K562 (cell line): Measurements from ENCODE around the gene PPCDC.

Source experiments
- KHSRP ChIP-seq: fragments of 450-650 bp; IDR thresholded peaks from 2 replicates; pipeline ENCODE4 v1.6.1; 2017
- KLF13 ChIP-seq: fragments of 450-650 bp; IDR thresholded peaks from 2 replicates; pipeline ENCODE4 v1.6.1; 2016; ENCODE audit warnings: missing genetic modification characterization, low read depth, mild to moderate bottlenecking, missing compliant biosample characterization, moderate library complexity, borderline replicate concordance
- MYC ChIP-seq, 2 experiments: fragments of 250-450 bp in 1 of 2; sonication (Bioruptor Pico) in 1 of 2; IDR thresholded peaks; 2 replicates each; pipeline versions ENCODE4 v1.5.1 to v1.6.1; 2012 to 2021; ENCODE audit warnings: low read depth in 2 of 2, borderline replicate concordance in 1 of 2, improper control_type of control experiment in 1 of 2, low read length in 1 of 2, mild to moderate bottlenecking in 1 of 2, moderate library complexity in 1 of 2
- NR1H2 ChIP-seq: sonication (generic); formaldehyde crosslinking; IDR thresholded peaks from 2 replicates; pipeline ENCODE4 v1.4.0; 2020; ENCODE audit warnings: mild to moderate bottlenecking, missing genetic modification reagents
- RB1 ChIP-seq: fragments of 450-650 bp; IDR thresholded peaks from 2 replicates; pipeline ENCODE4 v1.6.1; 2017; ENCODE audit warnings: low read depth, mild to moderate bottlenecking
- SIN3A ChIP-seq, 2 experiments: fragments of 150-350 bp in 1 of 2; IDR thresholded peaks; 2 replicates each; pipeline ENCODE4 v1.6.1; 2011 to 2016; ENCODE audit warnings: borderline replicate concordance in 2 of 2, low read depth in 2 of 2, low read length in 2 of 2, mild to moderate bottlenecking in 2 of 2, moderate library complexity in 2 of 2; ENCODE audit not compliant: control insufficient read depth in 1 of 2
- ZBTB8A ChIP-seq: fragments of 450-650 bp; IDR thresholded peaks from 2 replicates; pipeline ENCODE4 v1.6.1; 2018; ENCODE audit warnings: mild to moderate bottlenecking, moderate library complexity; ENCODE audit not compliant: partially characterized antibody
- ZNF324 ChIP-seq: fragments of 250-450 bp; sonication (Bioruptor Pico); IDR thresholded peaks from 2 replicates; pipeline ENCODE4 v1.4.0; 2020; ENCODE audit warnings: mild to moderate bottlenecking
- TF ChIP-seq, protein P1 (sequence below): fragments of 250-450 bp; sonication (Bioruptor Pico); IDR thresholded peaks from 2 replicates; pipeline ENCODE4 v1.5.0; 2020; ENCODE audit warnings: mild to moderate bottlenecking
- TF ChIP-seq, protein P2 (sequence below), 3 experiments: IDR thresholded peaks in 2 of 3; conservative IDR thresholded peaks in 1 of 3; 2 replicates each; pipeline ENCODE4 v1.5.1; 2011 to 2012; ENCODE audit warnings: low read length in 3 of 3, mild to moderate bottlenecking in 3 of 3, control low read depth in 2 of 3, improper control_type of control experiment in 1 of 3, inconsistent platforms in 1 of 3, low read depth in 1 of 3, mixed read lengths in 1 of 3, moderate library complexity in 1 of 3; ENCODE audit not compliant: insufficient read depth in 2 of 3
- TF ChIP-seq, protein P3 (sequence below), 2 experiments: fragments of 450-650 bp; formaldehyde crosslinking in 1 of 2; IDR thresholded peaks; 2 replicates each; pipeline versions ENCODE4 v1.4.0 to v1.6.1; 2014 to 2020; ENCODE audit warnings: mild to moderate bottlenecking in 2 of 2, borderline replicate concordance in 1 of 2, low read depth in 1 of 2
- TF ChIP-seq, protein P4 (sequence below): sonication (generic); formaldehyde crosslinking; IDR thresholded peaks from 2 replicates; pipeline ENCODE4 v1.9.0; 2022; ENCODE audit warnings: mild to moderate bottlenecking, missing genetic modification reagents

DNA sequence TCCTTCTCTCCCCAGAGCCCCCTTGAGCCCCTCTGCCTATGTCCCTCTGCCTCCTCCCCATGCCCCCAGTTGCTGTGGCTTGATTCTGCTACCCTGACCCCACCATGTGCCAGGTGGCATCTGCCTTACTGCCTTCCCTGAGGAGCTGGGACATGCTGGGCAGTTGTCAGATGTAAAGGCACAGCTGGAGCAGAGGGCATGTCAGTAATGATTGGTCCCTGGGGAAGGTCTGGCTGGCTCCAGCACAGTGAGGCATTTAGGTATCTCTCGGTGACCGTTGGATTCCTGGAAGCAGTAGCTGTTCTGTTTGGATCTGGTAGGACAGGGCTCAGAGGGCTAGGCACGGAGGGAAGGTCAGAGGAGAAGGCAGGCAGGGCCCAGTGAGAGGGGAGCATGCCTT lies 3.5 kb upstream of the PPCDC start:
- TF ChIP-seq MYC (IDR thresholded peaks at IDR 0.05; ENCODE audit: low read depth, low read length) (no peak), MYC (CRISPR knock-in tag; IDR thresholded peaks at IDR 0.05; ENCODE audit: borderline replicate concordance, low read depth) (no peak), NR1H2 (no peak), RB1 (no peak), ZBTB8A (no peak), KHSRP (no peak), KLF13 (no peak), ZNF324 (CRISPR knock-in tag) (no peak), SIN3A (IDR thresholded peaks at IDR 0.05; ENCODE audit: borderline replicate concordance in 2 of 2, control insufficient read depth in 1 of 2, low read depth in 2 of 2, low read length in 2 of 2) (no peak)
- TF ChIP-seq, protein P1, sequence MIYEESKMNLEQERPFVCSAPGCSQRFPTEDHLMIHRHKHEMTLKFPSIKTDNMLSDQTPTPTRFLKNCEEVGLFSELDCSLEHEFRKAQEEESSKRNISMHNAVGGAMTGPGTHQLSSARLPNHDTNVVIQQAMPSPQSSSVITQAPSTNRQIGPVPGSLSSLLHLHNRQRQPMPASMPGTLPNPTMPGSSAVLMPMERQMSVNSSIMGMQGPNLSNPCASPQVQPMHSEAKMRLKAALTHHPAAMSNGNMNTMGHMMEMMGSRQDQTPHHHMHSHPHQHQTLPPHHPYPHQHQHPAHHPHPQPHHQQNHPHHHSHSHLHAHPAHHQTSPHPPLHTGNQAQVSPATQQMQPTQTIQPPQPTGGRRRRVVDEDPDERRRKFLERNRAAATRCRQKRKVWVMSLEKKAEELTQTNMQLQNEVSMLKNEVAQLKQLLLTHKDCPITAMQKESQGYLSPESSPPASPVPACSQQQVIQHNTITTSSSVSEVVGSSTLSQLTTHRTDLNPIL (CRISPR knock-in tag) = no peak
- TF ChIP-seq, protein P2, sequence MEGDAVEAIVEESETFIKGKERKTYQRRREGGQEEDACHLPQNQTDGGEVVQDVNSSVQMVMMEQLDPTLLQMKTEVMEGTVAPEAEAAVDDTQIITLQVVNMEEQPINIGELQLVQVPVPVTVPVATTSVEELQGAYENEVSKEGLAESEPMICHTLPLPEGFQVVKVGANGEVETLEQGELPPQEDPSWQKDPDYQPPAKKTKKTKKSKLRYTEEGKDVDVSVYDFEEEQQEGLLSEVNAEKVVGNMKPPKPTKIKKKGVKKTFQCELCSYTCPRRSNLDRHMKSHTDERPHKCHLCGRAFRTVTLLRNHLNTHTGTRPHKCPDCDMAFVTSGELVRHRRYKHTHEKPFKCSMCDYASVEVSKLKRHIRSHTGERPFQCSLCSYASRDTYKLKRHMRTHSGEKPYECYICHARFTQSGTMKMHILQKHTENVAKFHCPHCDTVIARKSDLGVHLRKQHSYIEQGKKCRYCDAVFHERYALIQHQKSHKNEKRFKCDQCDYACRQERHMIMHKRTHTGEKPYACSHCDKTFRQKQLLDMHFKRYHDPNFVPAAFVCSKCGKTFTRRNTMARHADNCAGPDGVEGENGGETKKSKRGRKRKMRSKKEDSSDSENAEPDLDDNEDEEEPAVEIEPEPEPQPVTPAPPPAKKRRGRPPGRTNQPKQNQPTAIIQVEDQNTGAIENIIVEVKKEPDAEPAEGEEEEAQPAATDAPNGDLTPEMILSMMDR (IDR thresholded peaks at IDR 0.05 in 2 of 3, conservative IDR thresholded peaks at IDR 0.05 in 1 of 3; ENCODE audit: insufficient read depth in 2 of 3, low read depth in 1 of 3, low read length in 3 of 3) = no peak
- TF ChIP-seq, protein P3, sequence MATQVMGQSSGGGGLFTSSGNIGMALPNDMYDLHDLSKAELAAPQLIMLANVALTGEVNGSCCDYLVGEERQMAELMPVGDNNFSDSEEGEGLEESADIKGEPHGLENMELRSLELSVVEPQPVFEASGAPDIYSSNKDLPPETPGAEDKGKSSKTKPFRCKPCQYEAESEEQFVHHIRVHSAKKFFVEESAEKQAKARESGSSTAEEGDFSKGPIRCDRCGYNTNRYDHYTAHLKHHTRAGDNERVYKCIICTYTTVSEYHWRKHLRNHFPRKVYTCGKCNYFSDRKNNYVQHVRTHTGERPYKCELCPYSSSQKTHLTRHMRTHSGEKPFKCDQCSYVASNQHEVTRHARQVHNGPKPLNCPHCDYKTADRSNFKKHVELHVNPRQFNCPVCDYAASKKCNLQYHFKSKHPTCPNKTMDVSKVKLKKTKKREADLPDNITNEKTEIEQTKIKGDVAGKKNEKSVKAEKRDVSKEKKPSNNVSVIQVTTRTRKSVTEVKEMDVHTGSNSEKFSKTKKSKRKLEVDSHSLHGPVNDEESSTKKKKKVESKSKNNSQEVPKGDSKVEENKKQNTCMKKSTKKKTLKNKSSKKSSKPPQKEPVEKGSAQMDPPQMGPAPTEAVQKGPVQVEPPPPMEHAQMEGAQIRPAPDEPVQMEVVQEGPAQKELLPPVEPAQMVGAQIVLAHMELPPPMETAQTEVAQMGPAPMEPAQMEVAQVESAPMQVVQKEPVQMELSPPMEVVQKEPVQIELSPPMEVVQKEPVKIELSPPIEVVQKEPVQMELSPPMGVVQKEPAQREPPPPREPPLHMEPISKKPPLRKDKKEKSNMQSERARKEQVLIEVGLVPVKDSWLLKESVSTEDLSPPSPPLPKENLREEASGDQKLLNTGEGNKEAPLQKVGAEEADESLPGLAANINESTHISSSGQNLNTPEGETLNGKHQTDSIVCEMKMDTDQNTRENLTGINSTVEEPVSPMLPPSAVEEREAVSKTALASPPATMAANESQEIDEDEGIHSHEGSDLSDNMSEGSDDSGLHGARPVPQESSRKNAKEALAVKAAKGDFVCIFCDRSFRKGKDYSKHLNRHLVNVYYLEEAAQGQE (IDR thresholded peaks at IDR 0.05; ENCODE audit: borderline replicate concordance) = no peak
- TF ChIP-seq, protein P3 (CRISPR knock-in tag; IDR thresholded peaks at IDR 0.05; ENCODE audit: low read depth) = no peak
- TF ChIP-seq, protein P4, sequence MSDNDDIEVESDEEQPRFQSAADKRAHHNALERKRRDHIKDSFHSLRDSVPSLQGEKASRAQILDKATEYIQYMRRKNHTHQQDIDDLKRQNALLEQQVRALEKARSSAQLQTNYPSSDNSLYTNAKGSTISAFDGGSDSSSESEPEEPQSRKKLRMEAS (CRISPR knock-in tag) = no peak
